Naive thymus-derived CD4-positive, alpha-beta T cell (primary cell): ENCODE measurements around the gene RXYLT1. TPM values are rescaled to one million over a fixed set of nuclear protein-coding genes. Genes with fewer than 3 reads are reported as not detected.

ENCODE experiments used
- ATAC-seq: fragments of 150-1000 bp; cut with Tn5 transposase; 2 replicates; pipeline ENCODE4 v1.10.0; 2021; ENCODE audit warnings: mild to moderate bottlenecking, moderate library complexity
- CTCF ChIA-PET: fragments of 350-600 bp; sonication (Branson Sonifier 250); formaldehyde crosslinking; loops from one replicate; lab custom pipeline; 2021; ENCODE audit warnings: antibody characterized with exemption; lab: Charles Lee
- POLR2A ChIA-PET: fragments of 350-600 bp; sonication (Branson Sonifier 250); formaldehyde crosslinking; loops from one replicate; lab custom pipeline; 2021; ENCODE audit warnings: antibody characterized with exemption, inconsistent platforms; lab: Charles Lee
- DNase-seq, 9 donors: peaks; one replicate each; pipeline versions ENCODE4 v3.0.0 to v3.0.0-alpha.2; 2020 to 2022; ENCODE audit warnings: mixed read lengths in 1 of 9
- H3K27ac ChIP-seq: one replicate; pipeline ENCODE4 v1.7.0; 2013; ENCODE audit warnings: mild to moderate bottlenecking, low read depth, low read length, moderate library complexity
- H3K27me3 ChIP-seq, 2 donors: one replicate each; pipeline ENCODE4 v1.7.0; 2013; ENCODE audit warnings: low read length in 2 of 2, mild to moderate bottlenecking in 2 of 2, moderate library complexity in 2 of 2; ENCODE audit not compliant: control insufficient read depth in 2 of 2, insufficient read depth in 2 of 2
- H3K36me3 ChIP-seq, 3 experiments: 1 replicate in 2 of 3; 2 replicates in 1 of 3; pipeline ENCODE4 v1.7.0; 2013; ENCODE audit warnings: low read length in 3 of 3, mild to moderate bottlenecking in 3 of 3, moderate library complexity in 1 of 3; ENCODE audit not compliant: insufficient read depth in 3 of 3, control insufficient read depth in 2 of 3
- H3K4me1 ChIP-seq, 2 donors: one replicate each; pipeline ENCODE4 v1.7.0; 2013; ENCODE audit warnings: low read length in 2 of 2, mild to moderate bottlenecking in 2 of 2, moderate library complexity in 1 of 2; ENCODE audit not compliant: control insufficient read depth in 2 of 2, insufficient read depth in 2 of 2
- H3K4me3 ChIP-seq: 2 replicates; pipeline ENCODE4 v1.7.0; 2013; ENCODE audit warnings: mild to moderate bottlenecking, low read length
- H3K9me3 ChIP-seq, 3 experiments: 1 replicate in 2 of 3; 2 replicates in 1 of 3; pipeline ENCODE4 v1.7.0; 2013; ENCODE audit warnings: low read length in 3 of 3; ENCODE audit not compliant: control insufficient read depth in 2 of 3
- H3K27ac Mint-ChIP-seq, 9 donors: one replicate each; pipeline ENCODE4 v1.8.0; 2020 to 2022; ENCODE audit warnings: mixed read lengths in 9 of 9, mild to moderate bottlenecking in 8 of 9, moderate library complexity in 5 of 9, inconsistent platforms in 2 of 9
- H3K27me3 Mint-ChIP-seq, 5 donors: one replicate each; pipeline ENCODE4 v1.8.0; 2021 to 2022; ENCODE audit warnings: mixed read lengths in 5 of 5, mild to moderate bottlenecking in 1 of 5
- H3K36me3 Mint-ChIP-seq, 5 donors: one replicate each; pipeline ENCODE4 v1.8.0; 2020 to 2022; ENCODE audit warnings: mixed read lengths in 5 of 5, mild to moderate bottlenecking in 3 of 5, inconsistent platforms in 1 of 5
- H3K4me1 Mint-ChIP-seq, 7 donors: one replicate each; pipeline ENCODE4 v1.8.0; 2020 to 2022; ENCODE audit warnings: mixed read lengths in 7 of 7, mild to moderate bottlenecking in 3 of 7, inconsistent platforms in 1 of 7
- H3K4me3 Mint-ChIP-seq, 10 donors: one replicate each; pipeline ENCODE4 v1.8.0; 2020 to 2022; ENCODE audit warnings: mild to moderate bottlenecking in 10 of 10, mixed read lengths in 10 of 10, moderate library complexity in 6 of 10, inconsistent platforms in 2 of 10
- H3K9me3 Mint-ChIP-seq, 11 donors: one replicate each; pipeline ENCODE4 v1.8.0; 2020 to 2022; ENCODE audit warnings: mixed read lengths in 11 of 11, mild to moderate bottlenecking in 4 of 11, inconsistent platforms in 1 of 11, moderate library complexity in 1 of 11
- intact Hi-C, 2 donors: fragments of 100-400 bp; cut with micrococcal nuclease; formaldehyde crosslinking; loops; one replicate each; pipeline ENCODE4 v1.15.1; 2023
- polyA plus RNA-seq, 2 donors: library from polyadenylated mRNA; unstranded; fragments of 300-500 nt; fragmentation: Illumina TruSeq; gene quantifications; one replicate each; pipeline ENCODE4 v1.2.3, GENCODE V29; 2021
- total RNA-seq, 6 experiments: library from RNA in 5 of 6; stranded (reverse) in 5 of 6; gene quantifications; 1 replicate in 5 of 6; 2 replicates in 1 of 6; pipeline ENCODE4 v1.2.3 and lab custom pipeline; 2021 to 2026

The RXYLT1 gene
- total and polyA plus RNA-seq, 7 experiments from 2014 or later: 9.9 to 22.0 (median 15.4) TPM

GRCh38 chr12:63795032-63795687 is 15.5 kb downstream of the RXYLT1 start:
- Mint-ChIP-seq H3K27me3 (no peaks in the 10 kb centered on the region), H3K4me1 (peaks cover 0 to 2% (median 0%) of the 10 kb centered on the region in 7 donors), H3K27ac (no peak overlapping the region), H3K36me3 (peaks cover 0 to 20% (median 15%) of the 10 kb centered on the region in 5 donors), H3K9me3 (no peaks in the 10 kb centered on the region), H3K4me3 (no peak overlapping the region)
- H3K27ac ChIP-seq: no peak overlapping the region
- no peaks in the 10 kb centered on the region for H3K9me3 ChIP-seq
- H3K4me1 ChIP-seq: no peaks in the 10 kb centered on the region
- H3K36me3 ChIP-seq: peaks cover 0 to under 1% (median 0%) of the 10 kb centered on the region in 3 experiments
- ChIA-PET POLR2A (no interaction called here), CTCF (no interaction called here)
- DNase-seq (no peak), ATAC-seq (no peak)
- intact Hi-C loops: no loop called here
- no peaks in the 10 kb centered on the region for H3K27me3 ChIP-seq
- no peak overlapping the region for H3K4me3 ChIP-seq

GRCh38 chr12:63795944-63796343 is 16.2 kb downstream of the RXYLT1 start:
- CTCF ChIA-PET: no interaction called here
- Mint-ChIP-seq H3K27ac (no peak overlapping the region), H3K4me3 (no peak overlapping the region), H3K4me1 (peaks cover 0 to under 1% (median 0%) of the 10 kb centered on the region in 7 donors), H3K9me3 (no peaks in the 10 kb centered on the region), H3K36me3 (peaks cover 0 to 13% (median 10%) of the 10 kb centered on the region in 5 donors), H3K27me3 (no peaks in the 10 kb centered on the region)
- Histone ChIP-seq H3K27me3 (no peaks in the 10 kb centered on the region), H3K36me3 (no peaks in the 10 kb centered on the region), H3K9me3 (no peaks in the 10 kb centered on the region), H3K4me1 (no peaks in the 10 kb centered on the region), H3K4me3 (no peak overlapping the region), H3K27ac (no peak overlapping the region)
- ATAC-seq (no peak), DNase-seq (no peak)
- intact Hi-C loops: no loop called here
- POLR2A ChIA-PET: no interaction called here

- peaks cover 0 to 5% (median 1%) of the 10 kb centered on the region in 5 donors for H3K36me3 Mint-ChIP-seq
- H3K4me3 ChIP-seq: no peak overlapping the region
- H3K4me3 Mint-ChIP-seq: no peak overlapping the region
- CTCF ChIA-PET: interaction anchor here (0.5 to 0.6 kb wide), 4 partner anchors 16 to 65 kb away, joined by 3 read pairs; no protein-coding TSS in a partner anchor
- no peaks in the 10 kb centered on the region for H3K36me3 ChIP-seq
- intact Hi-C loops: loop anchor here (1.0 to 2.0 kb wide), 3 partner anchors 21 to 454 kb away; no protein-coding TSS in a partner anchor
- H3K4me1 Mint-ChIP-seq: peaks cover 0 to 4% (median 0%) of the 10 kb centered on the region in 7 donors
- DNase-seq: peak in 6 of 9 donors; percentile 3 to 34 (median 26)
- no peaks in the 10 kb centered on the region for H3K27me3 ChIP-seq
- H3K27ac Mint-ChIP-seq: no peak overlapping the region
- H3K9me3 Mint-ChIP-seq: no peaks in the 10 kb centered on the region
- POLR2A ChIA-PET: interaction anchor here (0.5 kb wide), 1 partner anchor 48 kb away, joined by 3 read pairs; no protein-coding TSS in a partner anchor
- H3K4me1 ChIP-seq: no peaks in the 10 kb centered on the region
- no peaks in the 10 kb centered on the region for H3K27me3 Mint-ChIP-seq
- ATAC-seq: no peak
- H3K9me3 ChIP-seq: no peaks in the 10 kb centered on the region
- no peak overlapping the region for H3K27ac ChIP-seq
Measured at GRCh38 chr12:63802012-63802608, 22.4 kb downstream of the RXYLT1 start.

- H3K4me1 ChIP-seq: no peaks in the 10 kb centered on the region
- peaks cover 0 to 6% (median 0%) of the 10 kb centered on the region in 3 experiments for H3K36me3 ChIP-seq
- no peak for DNase-seq
- no peak overlapping the region for H3K4me3 ChIP-seq
- no peaks in the 10 kb centered on the region for H3K9me3 ChIP-seq
- H3K27ac ChIP-seq: no peak overlapping the region
- ChIA-PET CTCF (interaction anchor here (0.7 kb wide), 1 partner anchor 1160 kb away, joined by 3 read pairs; no protein-coding TSS in a partner anchor), POLR2A (no interaction called here)
- Mint-ChIP-seq H3K9me3 (no peaks in the 10 kb centered on the region), H3K27ac (no peak overlapping the region), H3K4me1 (peaks cover 0 to 4% (median 0%) of the 10 kb centered on the region in 7 donors), H3K27me3 (no peaks in the 10 kb centered on the region), H3K36me3 (peaks cover 0 to 11% (median 3%) of the 10 kb centered on the region in 5 donors), H3K4me3 (no peak overlapping the region)
- no peak for ATAC-seq
- H3K27me3 ChIP-seq: no peaks in the 10 kb centered on the region
- intact Hi-C loops: no loop called here
Measured at GRCh38 chr12:63804746-63805145, 25.0 kb downstream of the RXYLT1 start.

GRCh38 chr12:63805704-63806672 is 26.3 kb downstream of the RXYLT1 start:
- CTCF ChIA-PET: no interaction called here
- ATAC-seq: no peak
- Mint-ChIP-seq H3K4me3 (no peak overlapping the region), H3K36me3 (peaks cover 0 to 11% (median 3%) of the 10 kb centered on the region in 5 donors), H3K27ac (no peak overlapping the region), H3K4me1 (peaks cover 0 to 5% (median 0%) of the 10 kb centered on the region in 7 donors), H3K9me3 (no peaks in the 10 kb centered on the region), H3K27me3 (no peaks in the 10 kb centered on the region)
- POLR2A ChIA-PET: no interaction called here
- no peaks in the 10 kb centered on the region for H3K27me3 ChIP-seq
- DNase-seq: no peak
- no peak overlapping the region for H3K4me3 ChIP-seq
- H3K27ac ChIP-seq: no peak overlapping the region
- no peaks in the 10 kb centered on the region for H3K9me3 ChIP-seq
- intact Hi-C loops: no loop called here
- peaks cover 0 to 6% (median 0%) of the 10 kb centered on the region in 3 experiments for H3K36me3 ChIP-seq
- no peaks in the 10 kb centered on the region for H3K4me1 ChIP-seq

GRCh38 chr12:63808631-63809030 is 28.9 kb downstream of the RXYLT1 start:
- ATAC-seq: no peak
- Histone ChIP-seq H3K9me3 (no peaks in the 10 kb centered on the region), H3K4me1 (no peaks in the 10 kb centered on the region), H3K4me3 (no peak overlapping the region), H3K27ac (no peak overlapping the region), H3K36me3 (peaks cover 0 to 6% (median 0%) of the 10 kb centered on the region in 3 experiments), H3K27me3 (no peaks in the 10 kb centered on the region)
- no peaks in the 10 kb centered on the region for H3K27me3 Mint-ChIP-seq
- H3K27ac Mint-ChIP-seq: no peak overlapping the region
- intact Hi-C loops: no loop called here
- H3K4me3 Mint-ChIP-seq: no peak overlapping the region
- CTCF ChIA-PET: interaction anchor here (1.0 kb wide), 1 partner anchor 10 kb away, joined by 3 read pairs; no protein-coding TSS in a partner anchor
- POLR2A ChIA-PET: no interaction called here
- DNase-seq: no peak
- H3K4me1 Mint-ChIP-seq: peaks cover 0 to 5% (median 0%) of the 10 kb centered on the region in 7 donors
- H3K36me3 Mint-ChIP-seq: peaks cover 0 to 11% (median 3%) of the 10 kb centered on the region in 5 donors
- H3K9me3 Mint-ChIP-seq: no peaks in the 10 kb centered on the region
